GM12878 (cell line): ENCODE data around the gene SLC25A39. TPM values are rescaled to one million over a fixed set of nuclear protein-coding genes. Genes with fewer than 3 reads are reported as not detected.

Experiments used
- BRCA1 ChIP-seq: IDR thresholded peaks from 2 replicates; pipeline ENCODE4 v1.6.1; 2011; ENCODE audit warnings: low read depth, low read length, improper control_type of control experiment
- CBFB ChIP-seq: IDR thresholded peaks from 2 replicates; pipeline ENCODE4 v1.6.1; 2016; ENCODE audit warnings: antibody characterized with exemption, low read depth
- CBX3 ChIP-seq: fragments of 200-600 bp; sonication (generic); IDR thresholded peaks from 2 replicates; pipeline ENCODE4 v1.6.1; 2016; ENCODE audit warnings: low read depth, borderline replicate concordance
- E2F4 ChIP-seq: IDR thresholded peaks from 2 replicates; pipeline ENCODE4 v1.6.1; 2012; ENCODE audit warnings: low read depth, low read length, improper control_type of control experiment
- EGR1 ChIP-seq, 2 experiments: IDR thresholded peaks; 1 replicate in 1 of 2; 2 replicates in 1 of 2; pipeline ENCODE4 v1.6.1; 2011 to 2012; ENCODE audit warnings: low read depth in 2 of 2, low read length in 2 of 2, borderline replicate concordance in 1 of 2, mild to moderate bottlenecking in 1 of 2, moderate library complexity in 1 of 2
- EP300 ChIP-seq, 2 experiments: fragments of 150-350 bp in 1 of 2; IDR thresholded peaks; 2 replicates each; pipeline ENCODE4 v1.6.1; 2011 to 2012; ENCODE audit warnings: low read depth in 2 of 2, low read length in 2 of 2, borderline replicate concordance in 1 of 2, improper control_type of control experiment in 1 of 2, inconsistent platforms in 1 of 2; ENCODE audit not compliant: control insufficient read depth in 1 of 2
- FOXM1 ChIP-seq: IDR thresholded peaks from 2 replicates; pipeline ENCODE4 v1.6.1; 2012; ENCODE audit warnings: low read depth, mild to moderate bottlenecking, inconsistent platforms, low read length, moderate library complexity
- HDGF ChIP-seq: fragments of 450-650 bp; IDR thresholded peaks from 2 replicates; pipeline ENCODE4 v1.6.1; 2016; ENCODE audit warnings: antibody characterized with exemption
- MYB ChIP-seq: fragments of 150-350 bp; IDR thresholded peaks from 2 replicates; pipeline ENCODE4 v1.6.1; 2014; ENCODE audit warnings: mild to moderate bottlenecking, low read depth, low read length, borderline replicate concordance
- NR2C1 ChIP-seq: fragments of 450-650 bp; IDR thresholded peaks from 2 replicates; pipeline ENCODE4 v1.6.1; 2017; ENCODE audit warnings: antibody characterized with exemption, mild to moderate bottlenecking, moderate library complexity
- POLR2AphosphoS2 ChIP-seq: IDR thresholded peaks from 2 replicates; pipeline ENCODE4 v1.6.1; 2011; ENCODE audit warnings: low read depth, mild to moderate bottlenecking, low read length, improper control_type of control experiment, moderate library complexity
- PRDM15 ChIP-seq: fragments of 450-650 bp; formaldehyde crosslinking; IDR thresholded peaks from 2 replicates; pipeline ENCODE4 v1.4.0; 2020; ENCODE audit warnings: mild to moderate bottlenecking, moderate library complexity
- RAD21 ChIP-seq: IDR thresholded peaks from 2 replicates; pipeline ENCODE4 v1.6.1; 2011; ENCODE audit warnings: mild to moderate bottlenecking, low read depth, low read length, moderate library complexity; ENCODE audit not compliant: insufficient read depth
- RFX5 ChIP-seq: IDR thresholded peaks from 2 replicates; pipeline ENCODE4 v1.6.1; 2011; ENCODE audit warnings: low read depth, low read length, improper control_type of control experiment
- RUNX3 ChIP-seq: IDR thresholded peaks from 2 replicates; pipeline ENCODE4 v1.6.1; 2012; ENCODE audit warnings: low read length, inconsistent platforms
- SMAD5 ChIP-seq: IDR thresholded peaks from 2 replicates; pipeline ENCODE4 v1.6.1; 2016; ENCODE audit warnings: antibody characterized with exemption, low read depth
- SP1 ChIP-seq: IDR thresholded peaks from one replicate; pipeline ENCODE4 v1.6.1; 2011; ENCODE audit warnings: low read depth, low read length
- SREBF2 ChIP-seq: IDR thresholded peaks from 2 replicates; pipeline ENCODE4 v1.6.1; 2012; ENCODE audit warnings: mild to moderate bottlenecking, low read length
- SUPT20H ChIP-seq: IDR thresholded peaks from 2 replicates; pipeline ENCODE4 v1.6.1; 2011; ENCODE audit warnings: low read depth, mild to moderate bottlenecking, low read length, moderate library complexity, borderline replicate concordance; ENCODE audit not compliant: control insufficient read depth
- SUZ12 ChIP-seq: fragments of 200-600 bp; sonication (generic); IDR thresholded peaks from one replicate; pipeline ENCODE4 v1.6.1; 2018; ENCODE audit warnings: antibody characterized with exemption, mild to moderate bottlenecking; ENCODE audit not compliant: unreplicated experiment
- TARDBP ChIP-seq: IDR thresholded peaks from 2 replicates; pipeline ENCODE4 v1.6.1; 2016; ENCODE audit warnings: borderline replicate concordance
- TCF12 ChIP-seq: IDR thresholded peaks from 2 replicates; pipeline ENCODE4 v1.6.1; 2011; ENCODE audit warnings: low read depth, mild to moderate bottlenecking, low read length
- TCF3 ChIP-seq: IDR thresholded peaks from 2 replicates; pipeline ENCODE4 v1.6.1; 2012; ENCODE audit warnings: low read depth, mild to moderate bottlenecking, low read length, borderline replicate concordance; ENCODE audit not compliant: insufficient read depth
- ZNF217 ChIP-seq: fragments of 450-650 bp; IDR thresholded peaks from 2 replicates; pipeline ENCODE4 v1.6.1; 2017; ENCODE audit warnings: antibody characterized with exemption, mild to moderate bottlenecking
- polyA plus RNA-seq, 11 experiments: library from polyadenylated mRNA; depleted of rRNA in 4 of 11; unstranded in 6 of 11; stranded (reverse) in 5 of 11; fragments of >200 nt; fragmentation: Nextera tagmentation in 4 of 11; fragmentation: Illumina TruSeq in 1 of 11; extraction: Ambion mirVana in 4 of 11; extraction: Trizol in 1 of 11; gene quantifications; 1 replicate in 1 of 11; 2 replicates in 10 of 11; pipeline versions ENCODE4 v1.2.1 to v1.2.3, GENCODE V29; 2011 to 2016; ENCODE audit warnings: inconsistent platforms in 2 of 11, missing spikeins in 2 of 11, low read depth in 1 of 11
- total RNA-seq, 4 experiments: library from RNA; depleted of rRNA in 3 of 4; stranded (reverse); fragments of >200 nt in 3 of 4; fragmentation: Illumina TruSeq in 1 of 4; extraction: Trizol in 1 of 4; gene quantifications; 2 replicates each; pipeline versions ENCODE4 v1.2.1 to v1.2.3, GENCODE V29; 2013 to 2021
- TF ChIP-seq, protein P1 (sequence below): fragments of 450-650 bp; IDR thresholded peaks from 2 replicates; pipeline ENCODE4 v1.6.1; 2017; ENCODE audit warnings: mild to moderate bottlenecking, low read depth, inconsistent platforms; ENCODE audit not compliant: poor library complexity, severe bottlenecking

Gene SLC25A39
- total and polyA plus RNA-seq, 10 of the 15 experiments (the other 5 are each of a cell fraction or from before 2014, with no cell fraction given), result 3.5 to 270 (median 150) TPM

DNA sequence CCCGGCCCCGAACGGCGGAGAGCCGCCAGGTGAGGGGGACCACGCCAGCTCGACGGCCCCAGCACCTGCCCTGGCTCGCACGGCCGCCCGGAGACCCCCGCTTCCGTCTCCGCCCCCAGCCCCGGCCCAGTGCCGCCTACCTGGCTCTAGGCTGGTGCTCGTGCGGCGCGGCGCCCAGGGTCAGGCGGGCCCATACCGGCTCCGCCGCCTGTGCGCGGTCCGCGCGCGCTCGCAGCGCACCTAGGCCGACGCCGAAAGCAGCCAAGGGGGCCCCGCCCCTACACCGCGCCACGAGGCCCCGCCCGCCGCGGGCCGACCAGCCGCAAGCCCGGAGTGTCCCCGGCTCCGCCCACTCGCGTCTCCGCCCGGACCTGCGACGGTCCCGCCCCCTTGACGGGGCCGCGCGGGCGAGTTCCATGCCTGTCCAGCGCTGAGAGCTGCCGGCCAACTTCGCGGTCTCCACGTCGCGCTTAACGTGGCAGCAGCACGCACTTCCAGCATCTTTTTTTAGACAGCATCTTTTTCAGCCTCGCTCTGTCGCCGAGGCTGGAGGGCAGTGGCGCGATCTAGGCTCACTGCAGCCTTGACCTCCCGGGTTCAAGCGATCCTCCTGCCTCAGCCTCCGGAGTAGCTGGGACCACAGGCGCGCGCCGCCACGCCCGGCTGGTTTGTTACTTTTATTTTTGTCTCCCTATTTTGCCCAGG lies at the start of gene SLC25A39 (continued):
- TF ChIP-seq RFX5, result no peak
- TF ChIP-seq, protein P1, sequence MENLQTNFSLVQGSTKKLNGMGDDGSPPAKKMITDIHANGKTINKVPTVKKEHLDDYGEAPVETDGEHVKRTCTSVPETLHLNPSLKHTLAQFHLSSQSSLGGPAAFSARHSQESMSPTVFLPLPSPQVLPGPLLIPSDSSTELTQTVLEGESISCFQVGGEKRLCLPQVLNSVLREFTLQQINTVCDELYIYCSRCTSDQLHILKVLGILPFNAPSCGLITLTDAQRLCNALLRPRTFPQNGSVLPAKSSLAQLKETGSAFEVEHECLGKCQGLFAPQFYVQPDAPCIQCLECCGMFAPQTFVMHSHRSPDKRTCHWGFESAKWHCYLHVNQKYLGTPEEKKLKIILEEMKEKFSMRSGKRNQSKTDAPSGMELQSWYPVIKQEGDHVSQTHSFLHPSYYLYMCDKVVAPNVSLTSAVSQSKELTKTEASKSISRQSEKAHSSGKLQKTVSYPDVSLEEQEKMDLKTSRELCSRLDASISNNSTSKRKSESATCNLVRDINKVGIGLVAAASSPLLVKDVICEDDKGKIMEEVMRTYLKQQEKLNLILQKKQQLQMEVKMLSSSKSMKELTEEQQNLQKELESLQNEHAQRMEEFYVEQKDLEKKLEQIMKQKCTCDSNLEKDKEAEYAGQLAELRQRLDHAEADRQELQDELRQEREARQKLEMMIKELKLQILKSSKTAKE, result no peak
- peak; percentile 40; the same call in 1 of the 2 replicates for TF ChIP-seq NR2C1
- TF ChIP-seq E2F4, result no peak; the same call in 1 of the 2 replicates
- no peak for TF ChIP-seq SUZ12
- TF ChIP-seq TARDBP, result no peak
- peak; percentile 39 for TF ChIP-seq RUNX3
- peak; percentile 95; the same call in 1 of the 2 replicates for TF ChIP-seq HDGF
- TF ChIP-seq TCF3, result no peak
- TF ChIP-seq CBFB, result peak; percentile 42; the same call in 1 of the 2 replicates
- TF ChIP-seq FOXM1, result no peak
- no peak for TF ChIP-seq PRDM15 (CRISPR knock-in tag)
- peak; percentile 91 for TF ChIP-seq SP1
- no peak for TF ChIP-seq SUPT20H
- 0 out of 2 replicates have a peak, but pooled peaks have one; percentile 5 for TF ChIP-seq TCF12
- no peak for TF ChIP-seq RAD21
- TF ChIP-seq MYB, result no peak
- TF ChIP-seq SREBF2, result no peak
- TF ChIP-seq ZNF217, result peak; percentile 92
- TF ChIP-seq BRCA1, result no peak
- no peak for TF ChIP-seq SMAD5
- TF ChIP-seq POLR2AphosphoS2, result no peak
- TF ChIP-seq EGR1 (IDR thresholded peaks at IDR 0.05; ENCODE audit: borderline replicate concordance in 1 of 2, low read depth in 2 of 2, low read length in 2 of 2), result peak in 1 of 2 experiments; percentile 71; a peak in 2 of 3 replicates
- no peak for TF ChIP-seq EP300 (IDR thresholded peaks at IDR 0.05; ENCODE audit: borderline replicate concordance in 1 of 2, control insufficient read depth in 1 of 2, low read depth in 2 of 2, low read length in 2 of 2)
- TF ChIP-seq CBX3, result no peak
